T-cell (primary cell): Measurements from ENCODE around the gene CBX1. TPM values are rescaled to one million over a fixed set of nuclear protein-coding genes. Genes with fewer than 3 reads are reported as not detected.
"Not testable (repeated sequence)": the region's sequence is repeated elsewhere in the genome, so short reads cannot be mapped to it uniquely, and the experiment has no call there.

Experiments
- ATAC-seq, 4 experiments: fragments of 200-7000 bp in 3 of 4; fragments of 150-1000 bp in 1 of 4; cut with Tn5 transposase; replicated peaks in 1 of 4; 1 replicate in 3 of 4; 2 replicates in 1 of 4; pipeline ENCODE4 v1.10.0; 2021; ENCODE audit warnings: moderate library complexity in 3 of 4, mild to moderate bottlenecking in 2 of 4, moderate number of reproducible peaks in 1 of 4
- CTCF ChIA-PET, 2 donors: fragments of 300-600 bp; sonication (Branson Sonifier 250); formaldehyde crosslinking; loops; one replicate each; lab custom pipeline; 2022; ENCODE audit warnings: antibody characterized with exemption in 2 of 2; lab: Charles Lee
- POLR2A ChIA-PET, 2 donors: fragments of 300-600 bp; sonication (Branson Sonifier 250); formaldehyde crosslinking; loops; one replicate each; lab custom pipeline; 2022; ENCODE audit warnings: antibody characterized with exemption in 2 of 2; lab: Charles Lee
- DNase-seq, 35 experiments: peaks; one replicate each; pipeline versions ENCODE4 v3.0.0 to v3.0.0-alpha.2; 2013 to 2023
- H3K27ac ChIP-seq: one replicate; pipeline ENCODE4 v1.5.1; 2013; ENCODE audit warnings: low read length
- H3K27me3 ChIP-seq, 2 experiments: replicated peaks in 1 of 2; 1 replicate in 1 of 2; 2 replicates in 1 of 2; pipeline versions ENCODE4 v1.6.1 to v1.7.0; 2013; ENCODE audit warnings: low read length in 1 of 2, mixed read lengths in 1 of 2; ENCODE audit not compliant: control insufficient read depth in 2 of 2, insufficient read depth in 2 of 2; ENCODE audit errors: extremely low read depth in 1 of 2
- H3K36me3 ChIP-seq, 2 donors: 1 replicate in 1 of 2; 2 replicates in 1 of 2; pipeline versions ENCODE4 v1.6.1 to v1.7.0; 2013; ENCODE audit warnings: low read length in 1 of 2; ENCODE audit not compliant: control insufficient read depth in 2 of 2, insufficient read depth in 1 of 2; ENCODE audit errors: extremely low read depth in 1 of 2
- H3K4me1 ChIP-seq, 2 experiments: 1 replicate in 1 of 2; 2 replicates in 1 of 2; pipeline versions ENCODE4 v1.6.1 to v1.7.0; 2013; ENCODE audit warnings: low read length in 2 of 2, mixed read lengths in 1 of 2; ENCODE audit not compliant: insufficient read depth in 2 of 2, control insufficient read depth in 1 of 2; ENCODE audit errors: extremely low read depth in 1 of 2
- H3K4me3 ChIP-seq, 2 donors: 1 replicate in 1 of 2; 2 replicates in 1 of 2; pipeline versions ENCODE4 v1.5.1 to v1.7.0; 2013; ENCODE audit warnings: mild to moderate bottlenecking in 2 of 2, low read length in 1 of 2, moderate library complexity in 1 of 2; ENCODE audit not compliant: control insufficient read depth in 1 of 2; ENCODE audit errors: extremely low read depth in 1 of 2
- H3K9me3 ChIP-seq: 2 replicates; pipeline ENCODE4 v1.7.0; 2013
- H3K27ac Mint-ChIP-seq, 2 donors: one replicate each; pipeline ENCODE4 v1.8.0; 2020 to 2021; ENCODE audit warnings: mild to moderate bottlenecking in 2 of 2, mixed read lengths in 2 of 2
- H3K27me3 Mint-ChIP-seq, 2 donors: one replicate each; pipeline ENCODE4 v1.8.0; 2021 to 2022; ENCODE audit warnings: mixed read lengths in 2 of 2
- H3K36me3 Mint-ChIP-seq: one replicate; pipeline ENCODE4 v1.8.0; 2021; ENCODE audit warnings: mixed read lengths
- H3K4me1 Mint-ChIP-seq, 3 donors: one replicate each; pipeline ENCODE4 v1.8.0; 2020 to 2022; ENCODE audit warnings: mixed read lengths in 3 of 3, mild to moderate bottlenecking in 1 of 3
- H3K4me3 Mint-ChIP-seq, 3 donors: one replicate each; pipeline ENCODE4 v1.8.0; 2020 to 2022; ENCODE audit warnings: mild to moderate bottlenecking in 3 of 3, mixed read lengths in 3 of 3, moderate library complexity in 3 of 3
- H3K9me3 Mint-ChIP-seq, 3 donors: one replicate each; pipeline ENCODE4 v1.8.0; 2020 to 2022; ENCODE audit warnings: mixed read lengths in 3 of 3
- WGBS: methylation state at CpG from one replicate; pipeline ENCODE4 v1.1.5; 2013; ENCODE audit warnings: missing lambda C conversion rate; ENCODE audit not compliant: insufficient coverage; 5-methylcytosine and 5-hydroxymethylcytosine counted together
- total RNA-seq, 35 experiments: library from RNA in 6 of 35; stranded (reverse) in 6 of 35; fragments of 120-200 nt in 1 of 35; gene quantifications; one replicate each; pipeline versions ENCODE4 v1.2.1 to v1.2.4 and lab custom pipeline; 2013 to 2026

CBX1 gene
- total RNA-seq, 5 donors from 2014 or later (not counting 1 experiment from before 2014, with no cell fraction given) = 19.6 to 32.4 (median 30.7) TPM

DNA sequence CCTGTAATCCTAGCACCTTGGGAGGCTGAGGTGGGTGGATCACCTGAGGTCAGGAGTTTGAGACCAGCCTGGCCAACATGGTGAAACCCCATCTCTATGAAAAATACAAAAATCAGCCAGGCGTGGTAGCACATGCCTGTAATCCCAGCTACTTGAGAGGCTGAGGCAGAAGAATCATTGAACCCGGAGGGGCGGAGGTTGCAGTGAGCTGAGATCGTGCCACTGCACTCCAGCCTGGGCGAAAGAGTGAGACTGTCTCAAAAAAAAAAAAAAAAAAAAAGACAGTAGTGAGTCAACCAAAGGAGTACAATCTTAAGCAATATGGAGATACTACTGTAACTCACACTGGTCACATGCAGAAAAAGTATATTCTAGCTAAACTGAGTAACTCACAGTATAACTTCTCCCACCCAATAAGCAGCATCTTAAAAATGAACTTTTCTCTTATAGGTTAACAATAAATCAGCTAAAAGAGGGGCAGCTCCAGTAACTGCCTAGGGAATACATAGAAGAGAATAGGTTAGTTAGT, 27.6 kb downstream of the CBX1 start:
- not testable (repeated sequence) for H3K27me3 Mint-ChIP-seq, H3K4me3 Mint-ChIP-seq, H3K9me3 Mint-ChIP-seq, H3K27me3 ChIP-seq, H3K4me3 ChIP-seq, H3K9me3 ChIP-seq, DNase-seq, ATAC-seq, H3K4me1 Mint-ChIP-seq, H3K4me1 ChIP-seq, H3K27ac ChIP-seq, H3K27ac Mint-ChIP-seq
- ChIA-PET POLR2A (interaction anchor here in 1 of 2 donors (0.6 to 0.7 kb wide), 2 partner anchors 25 to 67 kb away, joined by 4 to 11 read pairs; no protein-coding TSS in a partner anchor), CTCF (interaction anchor here (0.5 to 4.1 kb wide), 11 partner anchors 35 to 922 kb away, joined by 3 to 37 read pairs (median 5); partner anchors contain the start of gene HOXB9 (in 1 of the 2))
- H3K36me3 ChIP-seq = peaks cover 6 to 42% of the 10 kb centered on the region in 2 donors
- whole genome bisulfite sequencing = 100% methylated on average over 2 of the region's 5 CpGs
- peaks cover 26% of the 10 kb centered on the region for H3K36me3 Mint-ChIP-seq

DNA sequence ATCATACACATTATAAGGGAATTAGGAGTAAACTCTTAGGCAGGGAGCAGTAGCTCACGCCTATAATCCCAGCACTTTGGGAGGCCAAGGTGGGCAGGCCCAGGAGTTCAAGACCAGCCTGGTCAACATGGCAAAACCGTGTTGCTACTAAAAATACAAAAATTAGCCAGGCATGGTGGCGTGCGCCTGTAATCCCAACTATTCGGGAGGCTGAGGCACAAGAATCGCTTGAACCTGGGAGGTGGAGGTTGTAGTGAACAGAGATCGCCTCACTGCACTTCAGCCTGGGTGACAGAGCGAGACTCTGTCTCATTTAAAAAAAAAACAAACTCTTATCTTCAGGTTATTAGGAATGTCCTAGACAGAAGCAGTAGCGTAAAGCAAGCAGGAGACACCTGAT, 28.5 kb downstream of the CBX1 start:
- CTCF ChIA-PET = interaction anchor here (0.7 to 4.1 kb wide), 5 partner anchors 9 to 922 kb away, joined by 3 to 37 read pairs (median 5); no protein-coding TSS in a partner anchor

DNA sequence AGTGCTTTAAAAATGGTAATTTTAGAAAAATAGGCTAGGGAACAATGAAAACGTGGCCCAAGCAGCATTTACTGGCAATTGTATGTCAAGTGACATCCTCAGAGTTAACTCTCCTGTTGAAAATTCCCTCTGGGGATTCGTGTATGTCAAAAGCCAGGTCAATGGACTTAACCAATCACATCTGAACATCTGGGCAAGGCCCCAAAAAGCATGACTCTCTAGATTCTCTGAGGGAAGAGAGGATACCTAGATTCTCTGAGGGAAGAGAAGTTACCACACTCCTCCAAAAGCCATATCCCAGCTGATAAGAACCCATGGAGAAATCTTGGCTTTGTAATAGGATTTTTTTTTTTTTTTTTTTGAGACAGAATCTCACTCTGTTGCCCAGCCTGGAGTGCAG, 29.6 kb downstream of the CBX1 start:
- Mint-ChIP-seq H3K4me1 (no peaks in the 10 kb centered on the region), H3K36me3 (peaks cover 29% of the 10 kb centered on the region), H3K27me3 (no peaks in the 10 kb centered on the region), H3K27ac (no peak overlapping the region), H3K4me3 (no peak overlapping the region), H3K9me3 (no peaks in the 10 kb centered on the region)
- Histone ChIP-seq H3K36me3 (peaks cover 8 to 55% of the 10 kb centered on the region in 2 donors), H3K27me3 (no peaks in the 10 kb centered on the region), H3K4me1 (no peaks in the 10 kb centered on the region), H3K4me3 (no peak overlapping the region), H3K9me3 (no peaks in the 10 kb centered on the region), H3K27ac (no peak overlapping the region)
- POLR2A ChIA-PET = no interaction called here
- WGBS = 71% methylated on average over 1 of the region's 2 CpGs
- DNase-seq (no peak), ATAC-seq (no peak)
- CTCF ChIA-PET = interaction anchor here (0.6 to 4.1 kb wide), 5 partner anchors 10 to 560 kb away, joined by 3 to 37 read pairs (median 4); no protein-coding TSS in a partner anchor

More for the DNA sequence above, 28.5 kb downstream of the CBX1 start:
- ATAC-seq, H3K9me3 ChIP-seq, H3K4me1 ChIP-seq, H3K4me3 ChIP-seq, H3K27ac ChIP-seq, H3K27ac Mint-ChIP-seq, H3K4me3 Mint-ChIP-seq, H3K27me3 Mint-ChIP-seq, H3K4me1 Mint-ChIP-seq, H3K27me3 ChIP-seq, H3K9me3 Mint-ChIP-seq, POLR2A ChIA-PET, DNase-seq: not testable (repeated sequence)
- peaks cover 8 to 46% of the 10 kb centered on the region in 2 donors for H3K36me3 ChIP-seq
- 92% methylated on average over 5 of the region's 9 CpGs for WGBS
- peaks cover 28% of the 10 kb centered on the region for H3K36me3 Mint-ChIP-seq

DNA sequence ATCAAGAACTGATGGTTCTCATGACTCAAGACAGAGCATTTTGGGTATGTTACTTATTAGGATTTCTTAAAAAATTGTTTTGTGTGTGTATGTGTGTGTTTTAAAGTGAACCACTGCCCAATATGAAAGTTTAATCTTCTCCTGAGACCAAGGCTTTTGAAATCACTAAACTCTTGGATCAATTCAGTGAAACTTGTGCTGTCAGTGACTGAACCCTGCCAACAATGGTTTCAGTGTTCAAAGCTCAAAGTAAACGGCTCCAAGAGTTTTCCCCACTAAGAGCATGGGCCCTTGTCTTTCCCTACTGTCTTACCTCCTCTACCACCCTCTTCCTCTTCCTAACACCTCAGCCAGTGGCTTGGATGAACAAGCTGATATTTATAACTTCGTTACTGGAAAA, 31.1 kb downstream of the CBX1 start:
- peaks cover 2 to 49% of the 10 kb centered on the region in 2 donors for H3K36me3 ChIP-seq
- no peaks in the 10 kb centered on the region for H3K9me3 Mint-ChIP-seq
- no peak overlapping the region for H3K27ac Mint-ChIP-seq
- POLR2A ChIA-PET = no interaction called here
- H3K9me3 ChIP-seq = no peaks in the 10 kb centered on the region
- ATAC-seq (no peak), DNase-seq (no peak)
- H3K27me3 ChIP-seq = no peaks in the 10 kb centered on the region
- peaks cover 27% of the 10 kb centered on the region for H3K36me3 Mint-ChIP-seq
- no peaks in the 10 kb centered on the region for H3K4me1 Mint-ChIP-seq
- CTCF ChIA-PET = no interaction called here
- H3K27ac ChIP-seq = no peak overlapping the region
- H3K4me1 ChIP-seq = no peaks in the 10 kb centered on the region
- H3K4me3 Mint-ChIP-seq = no peak overlapping the region
- H3K27me3 Mint-ChIP-seq = no peaks in the 10 kb centered on the region
- WGBS = 86% methylated on average over 1 of the region's 2 CpGs
- no peak overlapping the region for H3K4me3 ChIP-seq

DNA sequence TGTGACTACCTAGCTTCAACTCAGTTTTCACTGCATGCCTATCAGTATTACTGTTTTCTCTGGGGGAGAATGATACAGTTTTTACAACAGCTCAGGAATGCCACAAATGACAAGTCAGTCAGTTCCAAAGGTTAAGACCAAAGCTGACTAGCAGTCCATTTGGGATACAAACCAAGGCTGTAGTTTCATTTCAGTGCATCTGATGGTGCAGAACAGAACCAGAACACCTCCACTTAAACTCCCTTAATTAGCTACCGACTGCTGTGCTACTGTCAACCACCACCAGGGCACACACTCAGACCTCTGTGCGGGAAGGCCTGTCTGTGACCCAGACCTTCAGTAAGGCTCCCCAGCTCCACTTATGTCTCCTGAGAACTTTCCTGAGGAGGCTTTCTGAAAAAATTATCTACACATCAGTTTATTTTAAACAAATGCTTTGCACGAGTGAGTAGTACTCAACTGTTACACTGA, 32.8 kb downstream of the CBX1 start:
- POLR2A ChIA-PET = interaction anchor here in 1 of 2 donors (0.7 kb wide), 1 partner anchor 196 kb away, joined by 3 read pairs; no protein-coding TSS in a partner anchor
- peaks cover 2 to 52% of the 10 kb centered on the region in 2 donors for H3K36me3 ChIP-seq
- H3K27me3 ChIP-seq = no peaks in the 10 kb centered on the region
- ATAC-seq (no peak), DNase-seq (peak in 1 of 35 experiments; percentile 2)
- H3K36me3 Mint-ChIP-seq = peaks cover 26% of the 10 kb centered on the region
- WGBS = 86% methylated on average over 2 of the region's 3 CpGs
- H3K27ac ChIP-seq = no peak overlapping the region
- no peaks in the 10 kb centered on the region for H3K27me3 Mint-ChIP-seq
- H3K9me3 Mint-ChIP-seq = no peaks in the 10 kb centered on the region
- H3K4me1 Mint-ChIP-seq = no peaks in the 10 kb centered on the region
- H3K4me1 ChIP-seq = no peaks in the 10 kb centered on the region
- H3K4me3 Mint-ChIP-seq = no peak overlapping the region
- no peak overlapping the region for H3K4me3 ChIP-seq
- H3K27ac Mint-ChIP-seq = no peak overlapping the region
- CTCF ChIA-PET = interaction anchor here (1.0 to 1.8 kb wide), 6 partner anchors 11 to 41 kb away, joined by 3 to 6 read pairs (median 4); partner anchors contain the start of gene COPZ2 (in 1 of the 2)
- H3K9me3 ChIP-seq = no peaks in the 10 kb centered on the region

DNA sequence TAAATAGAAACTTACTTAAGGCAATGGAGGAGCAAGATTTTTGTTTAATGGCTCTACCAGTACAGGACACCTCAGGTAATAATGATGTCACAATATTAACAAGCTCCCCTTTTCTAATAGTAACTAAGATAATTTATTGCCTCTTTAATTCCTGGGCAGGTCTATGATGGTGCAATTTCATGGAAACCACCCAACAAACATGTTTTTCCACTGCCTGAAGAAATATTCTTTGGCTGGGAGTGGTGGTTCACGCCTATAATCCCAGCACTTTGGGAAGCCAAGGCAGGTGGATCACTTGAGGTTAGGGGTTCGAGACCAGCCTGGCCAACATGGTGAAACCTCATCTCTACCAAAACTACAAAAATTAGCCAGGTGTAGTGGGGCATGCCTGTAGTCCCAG, 33.5 kb downstream of the CBX1 start:
- CTCF ChIA-PET = interaction anchor here (1.0 to 1.8 kb wide), 5 partner anchors 15 to 41 kb away, joined by 3 to 6 read pairs (median 3); partner anchors contain the start of gene COPZ2 (in 1 of the 2)
- H3K27ac ChIP-seq, H3K4me1 ChIP-seq, H3K9me3 Mint-ChIP-seq, H3K4me3 Mint-ChIP-seq, H3K27ac Mint-ChIP-seq, H3K4me3 ChIP-seq, H3K9me3 ChIP-seq, H3K27me3 ChIP-seq, H3K27me3 Mint-ChIP-seq, H3K4me1 Mint-ChIP-seq, ATAC-seq, DNase-seq: not testable (repeated sequence)
- no CpG with 5 or more reads among the region's 2 CpGs for WGBS
- POLR2A ChIA-PET = interaction anchor here (0.6 to 0.7 kb wide), 4 partner anchors 22 to 1123 kb away, joined by 3 read pairs; no protein-coding TSS in a partner anchor
- H3K36me3 Mint-ChIP-seq = peaks cover 26% of the 10 kb centered on the region
- H3K36me3 ChIP-seq = peaks cover 3 to 56% of the 10 kb centered on the region in 2 donors
